Kidney capillary endothelial cell (primary cell): ENCODE measurements around the gene NEDD4.
A peak's percentile ranks its signal among the peaks of the same experiment; 100 is the strongest.
"Not testable (repeated sequence)": the region's sequence is repeated elsewhere in the genome, so short reads cannot be mapped to it uniquely, and the experiment has no call there.

ENCODE experiments used
- DNase-seq: peaks from one replicate; pipeline ENCODE4 v3.0.0-alpha.2; 2018; ENCODE audit warnings: low spot score

NEDD4 gene

DNA sequence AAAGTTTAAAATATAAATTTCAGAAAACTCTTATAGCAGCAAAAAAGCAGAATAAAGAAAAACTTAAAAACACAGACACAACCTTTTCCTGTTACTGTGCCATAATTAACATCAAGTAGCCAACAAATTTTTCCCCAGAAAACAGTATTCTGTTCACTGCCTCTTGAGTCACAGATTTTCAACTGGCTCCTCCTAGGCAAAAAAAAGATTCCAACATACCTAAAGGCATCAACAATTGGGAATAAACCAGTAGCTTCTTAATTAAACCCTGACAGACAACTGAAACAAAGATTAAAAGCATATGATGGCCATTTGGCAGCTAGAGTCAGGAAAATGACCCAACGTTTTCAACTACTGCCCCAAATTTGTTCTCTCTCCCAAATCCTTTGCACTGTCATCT is 10.9 kb upstream of the NEDD4 start:
- DNase-seq = not testable (repeated sequence)

DNA sequence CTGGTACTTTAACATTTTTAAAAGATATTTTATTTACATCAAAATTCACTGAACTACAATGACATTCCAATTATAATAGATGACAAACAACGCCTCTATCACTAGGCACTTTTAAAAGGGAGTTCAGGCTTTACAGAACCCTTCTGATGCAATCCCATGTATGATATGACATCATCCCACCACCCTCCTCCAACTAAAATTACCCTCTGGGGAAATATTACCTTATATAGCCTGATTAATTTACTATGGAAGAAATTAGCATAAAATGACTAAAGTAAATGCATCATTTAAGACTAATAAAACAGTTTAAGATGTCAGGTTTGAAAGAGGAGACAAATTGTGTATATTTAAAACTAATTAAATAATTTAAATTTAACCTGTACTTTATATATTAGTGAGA is 10.4 kb upstream of the NEDD4 start:
- not testable (repeated sequence) for DNase-seq

DNA sequence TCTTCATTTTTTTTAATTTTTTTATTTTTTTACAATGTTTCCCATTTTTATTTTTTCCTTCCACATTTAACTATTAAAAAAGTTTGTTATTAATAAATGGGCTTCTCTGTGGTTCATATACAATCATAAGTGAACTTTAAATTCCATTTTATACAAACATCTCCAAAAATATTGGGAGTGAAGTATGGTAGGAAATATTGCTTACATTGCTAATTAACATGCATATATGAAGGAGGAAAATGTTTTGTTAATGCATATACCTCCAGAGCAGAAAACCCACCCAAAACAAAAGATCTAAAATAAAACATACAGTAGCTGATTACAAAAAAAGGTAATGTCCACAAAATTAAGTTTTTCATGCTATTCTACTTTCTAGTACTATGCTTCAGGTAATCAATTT is 9.9 kb upstream of the NEDD4 start:
- not testable (repeated sequence) for DNase-seq

- no peak for DNase-seq
Observed at GRCh38 chr15:56001471-56002078, 8.2 kb upstream of the NEDD4 start.

DNA sequence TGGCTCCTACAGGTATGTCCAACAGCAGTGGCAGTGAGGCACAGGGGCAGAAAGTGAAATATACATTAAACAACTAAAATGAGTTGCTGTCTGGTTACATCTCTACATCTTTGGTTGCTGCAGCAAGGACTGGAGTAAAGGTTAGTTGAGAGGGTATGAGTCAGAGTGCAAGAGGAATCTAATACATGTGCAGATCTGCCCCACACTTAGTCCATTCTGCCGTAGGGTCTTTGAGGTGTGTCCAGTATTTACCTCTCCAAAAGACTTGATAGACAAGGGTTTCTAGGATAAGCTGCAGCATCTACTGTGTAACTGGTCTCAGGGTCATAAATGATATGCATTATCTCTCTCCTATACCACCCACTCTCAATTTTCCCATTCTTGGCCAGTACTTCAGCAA is 6.2 kb upstream of the NEDD4 start:
- no peak for DNase-seq

DNA sequence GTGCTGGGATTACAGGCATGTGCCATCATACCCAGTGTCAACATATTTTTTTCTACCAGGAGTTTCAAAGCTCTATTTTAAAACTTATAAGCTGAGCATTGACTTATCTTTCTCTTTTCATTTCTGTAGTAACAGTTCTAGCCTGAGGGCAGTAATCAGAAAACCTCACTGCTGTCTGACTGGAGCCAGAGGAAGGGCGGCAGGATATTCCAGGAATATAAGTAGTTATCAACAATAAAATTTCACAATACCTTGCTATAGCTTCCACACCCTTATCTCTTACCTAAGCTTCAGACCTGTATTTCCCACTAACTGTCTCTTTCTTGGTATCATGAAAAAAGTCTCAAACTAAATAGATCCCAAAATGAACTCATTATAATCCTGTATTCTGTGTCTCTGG is 5.1 kb upstream of the NEDD4 start:
- no peak for DNase-seq

GRCh38 chr15:55993804-55994560 is 570 bp upstream of the NEDD4 start:
- peak; percentile 35 for DNase-seq

DNA sequence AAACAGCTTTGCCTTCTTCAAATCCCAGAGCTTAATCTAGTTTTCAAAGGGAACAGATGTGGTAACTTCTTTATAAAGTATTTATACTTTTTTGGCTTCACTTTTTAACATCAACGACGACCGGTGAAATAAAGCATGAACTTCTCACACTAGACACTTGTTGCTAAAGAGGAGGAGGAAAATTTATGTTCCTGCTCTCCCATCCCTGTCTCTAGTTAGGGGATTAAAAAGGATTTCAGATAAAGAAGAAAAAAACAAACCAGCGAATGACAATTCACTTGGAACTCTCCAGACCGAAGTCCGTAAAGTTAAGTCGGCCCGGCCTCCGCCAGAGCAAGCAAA is 672 bp downstream of the NEDD4 start:
- DNase-seq = no peak

- no peak for DNase-seq
Observed at GRCh38 chr15:55991802-55992768, 1.3 kb downstream of the NEDD4 start.

DNA sequence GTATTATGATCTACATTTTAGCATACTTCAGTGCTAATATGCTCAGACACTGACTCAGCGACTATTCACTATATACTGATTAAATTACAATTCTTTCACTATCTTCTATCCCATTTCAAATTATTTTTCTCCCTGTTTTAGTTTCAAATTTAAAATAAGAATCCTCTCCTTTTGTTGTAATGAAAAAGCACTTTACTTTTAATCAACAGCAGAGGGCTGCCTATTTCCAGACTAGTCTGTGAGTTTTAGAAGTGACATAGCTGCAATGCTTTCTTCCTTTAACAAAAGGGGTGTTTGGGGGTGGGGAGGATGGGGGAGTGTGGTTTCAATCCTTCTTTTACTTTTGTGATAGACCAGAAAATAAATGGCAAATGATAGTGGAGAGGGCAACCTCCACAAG is 2.4 kb downstream of the NEDD4 start:
- DNase-seq = no peak

DNA sequence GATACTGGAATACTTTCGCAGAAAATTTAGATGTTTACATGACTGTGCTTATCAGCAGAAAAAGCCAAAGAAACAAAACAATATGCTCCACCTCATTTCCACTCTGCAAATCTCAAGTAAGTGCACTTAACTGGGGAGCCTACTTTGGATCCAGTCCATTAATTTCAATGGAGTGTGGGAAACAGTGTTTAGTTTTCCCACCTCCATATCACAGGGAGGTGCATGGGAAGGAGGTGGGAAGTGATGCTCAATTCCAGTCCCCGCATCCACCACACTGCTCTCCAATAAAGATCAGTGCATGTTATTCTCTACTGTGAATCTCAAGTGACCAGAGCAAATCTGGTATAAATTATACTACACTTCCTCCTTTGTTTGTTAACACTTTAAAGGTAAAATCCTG is 2.9 kb downstream of the NEDD4 start:
- DNase-seq = no peak

- no peak for DNase-seq
Observed at GRCh38 chr15:55989383-55989782, 4.0 kb downstream of the NEDD4 start.

GRCh38 chr15:55981582-55982249 is 11.7 kb downstream of the NEDD4 start:
- no peak for DNase-seq

DNA sequence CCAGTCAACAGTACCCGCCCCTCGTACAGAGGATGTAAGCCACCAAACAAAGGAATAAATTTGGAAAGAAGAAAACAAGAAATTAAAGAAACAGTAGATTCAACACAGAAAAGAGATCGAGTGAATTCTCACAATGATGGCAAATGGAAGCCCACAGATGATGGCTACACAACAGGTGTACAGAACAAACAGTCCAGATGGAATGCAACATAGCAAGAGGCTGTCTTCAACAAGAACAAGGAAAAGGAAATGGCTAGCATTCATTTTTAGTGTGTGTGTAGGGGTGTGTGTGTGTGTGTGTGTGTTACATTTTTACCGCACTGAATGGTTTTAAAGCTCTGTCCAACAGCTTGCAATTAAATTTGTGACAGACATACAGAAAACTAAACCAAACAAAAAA is 12.9 kb downstream of the NEDD4 start:
- no peak for DNase-seq

GRCh38 chr15:55977231-55977630 is 16.2 kb downstream of the NEDD4 start:
- no peak for DNase-seq

DNA sequence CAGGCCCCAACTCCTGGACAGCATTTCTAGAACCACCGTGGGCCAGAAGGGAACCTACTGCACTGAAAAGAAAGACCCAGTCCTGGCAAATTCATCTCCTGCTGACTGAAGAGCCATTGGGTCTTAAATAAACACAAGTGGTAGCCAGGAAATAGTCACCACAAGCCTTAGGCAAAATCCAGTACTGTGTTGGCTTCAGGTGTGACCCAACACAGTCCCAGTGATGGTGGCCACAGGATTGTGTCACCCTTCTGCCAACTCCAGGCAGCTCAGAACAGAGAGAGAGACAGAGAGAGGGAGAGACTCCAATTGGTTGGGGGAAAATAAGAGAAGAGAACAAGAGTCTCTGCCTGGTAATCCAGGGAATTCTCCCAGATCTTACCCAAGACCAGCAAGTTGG is 23.1 kb downstream of the NEDD4 start:
- DNase-seq = no peak

- no peak for DNase-seq
Observed at GRCh38 chr15:55969582-55969981, 23.8 kb downstream of the NEDD4 start.

GRCh38 chr15:55968923-55969322 is 24.5 kb downstream of the NEDD4 start:
- no peak for DNase-seq

DNA sequence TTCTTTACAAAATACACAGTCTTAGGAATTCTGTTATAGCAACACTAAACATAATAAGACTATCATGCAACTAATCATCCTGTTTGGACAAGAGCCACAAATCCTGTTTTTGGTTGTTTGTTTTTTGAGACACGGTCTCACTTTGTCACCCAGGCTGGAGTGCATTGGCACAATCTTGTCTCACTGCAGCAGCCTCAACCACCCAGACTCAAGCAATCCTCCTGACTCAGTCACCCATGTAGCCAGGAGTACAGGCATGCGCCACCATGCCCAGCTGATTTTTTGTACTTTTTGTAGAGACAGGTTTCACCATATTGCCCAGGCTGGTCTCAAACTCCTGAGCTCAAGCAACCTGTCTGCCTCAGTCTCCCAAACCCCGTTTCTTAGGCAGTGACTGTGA is 28.3 kb downstream of the NEDD4 start:
- no peak for DNase-seq

GRCh38 chr15:55960946-55961345 is 32.5 kb downstream of the NEDD4 start:
- DNase-seq = no peak

GRCh38 chr15:55959744-55960447 is 33.5 kb downstream of the NEDD4 start:
- no peak for DNase-seq

DNA sequence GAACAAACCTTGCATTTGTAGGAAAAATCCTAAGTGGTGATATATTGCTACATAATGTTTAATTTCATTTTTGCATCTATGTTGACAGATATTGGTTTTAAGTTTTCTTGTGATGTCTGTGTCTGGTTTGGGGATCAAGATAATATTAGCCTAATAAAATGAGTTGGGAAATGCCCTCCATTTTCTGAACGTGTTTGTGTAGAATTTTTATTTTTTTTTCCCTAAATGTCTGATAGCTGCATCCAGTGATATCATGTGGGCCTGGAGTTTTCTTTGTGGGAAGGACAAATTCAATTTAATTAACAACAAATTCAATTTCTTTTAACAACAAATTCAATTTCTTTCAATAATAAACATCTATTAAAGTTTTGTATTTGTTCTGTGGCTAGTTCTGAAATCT is 35.1 kb downstream of the NEDD4 start:
- no peak for DNase-seq
